Stimulated activated CD8-positive, alpha-beta memory T cell treated with anti-CD3 and anti-CD28 coated beads, Interleukin-7, amount 100 ng/mL, for 4 hours (primary cell): Measurements from ENCODE around the gene RND3.

Source experiments
- DNase-seq, 2 donors: peaks; one replicate each; pipeline ENCODE4 v3.0.0-alpha.2; 2020; ENCODE audit warnings: low read depth in 2 of 2

The RND3 gene, protein sequence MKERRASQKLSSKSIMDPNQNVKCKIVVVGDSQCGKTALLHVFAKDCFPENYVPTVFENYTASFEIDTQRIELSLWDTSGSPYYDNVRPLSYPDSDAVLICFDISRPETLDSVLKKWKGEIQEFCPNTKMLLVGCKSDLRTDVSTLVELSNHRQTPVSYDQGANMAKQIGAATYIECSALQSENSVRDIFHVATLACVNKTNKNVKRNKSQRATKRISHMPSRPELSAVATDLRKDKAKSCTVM

DNA sequence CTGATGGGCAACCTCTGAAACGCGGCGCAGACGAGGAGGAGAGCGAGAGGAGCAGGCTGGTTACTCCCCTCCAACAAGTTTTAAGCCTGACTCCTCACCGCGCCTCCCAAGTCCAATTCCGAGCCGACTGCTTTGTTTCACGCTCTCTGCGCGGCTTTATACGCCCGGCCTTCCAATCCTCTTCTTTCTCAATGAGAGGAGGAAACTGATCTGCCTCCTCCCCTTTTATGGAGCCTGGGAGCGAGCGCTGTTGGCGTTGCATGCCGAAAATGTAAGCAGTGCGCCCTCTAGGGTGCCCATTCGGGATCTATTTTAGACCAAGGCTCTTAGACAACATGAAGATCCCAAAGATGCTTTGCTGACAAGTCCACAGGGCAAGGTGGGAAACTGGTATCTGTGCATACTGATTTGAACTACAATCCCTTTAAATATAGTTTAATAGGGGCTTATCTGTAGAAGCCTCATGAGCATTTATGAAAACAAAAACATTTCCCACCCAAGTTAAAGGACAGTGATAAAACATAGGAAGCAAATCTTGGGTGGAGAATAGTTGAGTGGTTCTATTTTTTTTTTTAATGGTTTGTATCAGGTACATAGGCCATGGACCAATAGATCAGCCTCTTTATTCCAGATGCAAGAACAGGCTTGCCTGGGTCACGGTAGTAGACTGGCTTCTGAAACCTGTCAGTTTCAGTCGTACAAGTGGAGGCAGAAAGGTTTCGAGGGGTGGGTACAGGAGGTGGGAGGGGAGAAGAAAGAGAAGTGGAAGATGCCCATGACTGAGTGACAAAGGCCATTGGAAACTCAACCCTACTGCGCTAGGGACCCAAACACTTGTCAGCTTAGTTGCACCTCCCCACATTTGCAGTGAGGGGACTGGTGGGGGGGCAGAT lies at the start of gene RND3:
RND3 (minus strand) TSS at position 131 of the 893 bp plus-strand sequence. CDS start 250 bp downstream, outside the sequence.
- DNase-seq: no peak

GRCh38 chr2:150535176-150535575 lies 47.7 kb upstream of the RND3 start:
- no peak for DNase-seq

DNA sequence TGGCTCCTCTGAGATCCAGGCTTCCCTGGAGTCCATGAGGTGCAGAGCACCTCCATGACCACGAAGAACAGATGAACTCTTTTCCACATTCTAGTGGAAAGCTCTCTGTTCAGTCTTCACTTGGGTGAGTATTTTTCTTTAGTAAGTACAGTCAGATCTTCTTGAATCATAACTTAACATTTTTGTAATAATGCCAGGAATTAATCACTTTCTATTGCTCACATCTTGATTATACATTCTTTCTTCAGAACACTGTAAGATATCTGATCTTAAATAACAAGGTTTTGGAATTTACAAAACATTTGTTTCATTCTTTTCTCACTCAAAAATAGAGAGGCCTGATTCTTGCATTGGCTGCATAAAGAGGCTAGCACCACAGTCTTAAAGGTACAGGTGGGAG lies 45.4 kb upstream of the RND3 start:
- no peak for DNase-seq

GRCh38 chr2:150532020-150532419 lies 44.6 kb upstream of the RND3 start:
- no peak for DNase-seq

DNA sequence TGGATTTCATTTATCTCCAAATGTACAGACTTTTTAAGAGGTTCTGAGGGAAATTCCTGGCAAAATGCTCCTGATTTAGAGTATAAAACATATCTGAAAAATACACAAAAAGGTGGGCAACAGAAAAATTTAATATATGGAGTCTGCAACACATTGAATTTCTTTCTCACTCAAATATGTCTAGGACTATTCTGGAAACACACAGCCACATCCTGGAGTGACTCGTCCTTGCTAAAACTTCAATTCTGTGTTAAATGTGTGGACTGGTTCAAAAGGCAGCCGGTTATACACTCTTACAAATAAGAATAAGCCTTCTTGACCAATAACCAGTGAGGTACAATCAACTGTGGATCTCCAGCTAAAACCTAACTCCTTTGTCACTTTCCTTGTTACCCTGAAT lies 44.1 kb upstream of the RND3 start:
- DNase-seq: no peak

DNA sequence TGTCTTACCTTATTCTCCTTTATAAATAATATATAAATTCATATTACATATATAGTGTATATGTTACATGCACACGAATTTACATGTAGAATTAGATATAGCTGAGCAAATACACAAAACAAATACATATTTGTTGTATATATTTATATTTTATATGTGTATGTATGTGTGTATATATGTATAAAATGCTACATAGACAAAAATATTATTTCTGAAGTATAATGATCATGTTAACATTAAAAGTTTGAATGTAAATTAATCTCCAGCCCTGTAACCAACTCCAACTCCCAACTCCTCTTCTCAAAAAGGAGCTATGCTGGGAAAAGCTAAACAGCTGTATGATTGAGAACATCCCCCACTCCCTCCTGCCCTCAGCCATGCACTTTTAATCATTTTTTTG lies 42.7 kb upstream of the RND3 start:
- DNase-seq: no peak

DNA sequence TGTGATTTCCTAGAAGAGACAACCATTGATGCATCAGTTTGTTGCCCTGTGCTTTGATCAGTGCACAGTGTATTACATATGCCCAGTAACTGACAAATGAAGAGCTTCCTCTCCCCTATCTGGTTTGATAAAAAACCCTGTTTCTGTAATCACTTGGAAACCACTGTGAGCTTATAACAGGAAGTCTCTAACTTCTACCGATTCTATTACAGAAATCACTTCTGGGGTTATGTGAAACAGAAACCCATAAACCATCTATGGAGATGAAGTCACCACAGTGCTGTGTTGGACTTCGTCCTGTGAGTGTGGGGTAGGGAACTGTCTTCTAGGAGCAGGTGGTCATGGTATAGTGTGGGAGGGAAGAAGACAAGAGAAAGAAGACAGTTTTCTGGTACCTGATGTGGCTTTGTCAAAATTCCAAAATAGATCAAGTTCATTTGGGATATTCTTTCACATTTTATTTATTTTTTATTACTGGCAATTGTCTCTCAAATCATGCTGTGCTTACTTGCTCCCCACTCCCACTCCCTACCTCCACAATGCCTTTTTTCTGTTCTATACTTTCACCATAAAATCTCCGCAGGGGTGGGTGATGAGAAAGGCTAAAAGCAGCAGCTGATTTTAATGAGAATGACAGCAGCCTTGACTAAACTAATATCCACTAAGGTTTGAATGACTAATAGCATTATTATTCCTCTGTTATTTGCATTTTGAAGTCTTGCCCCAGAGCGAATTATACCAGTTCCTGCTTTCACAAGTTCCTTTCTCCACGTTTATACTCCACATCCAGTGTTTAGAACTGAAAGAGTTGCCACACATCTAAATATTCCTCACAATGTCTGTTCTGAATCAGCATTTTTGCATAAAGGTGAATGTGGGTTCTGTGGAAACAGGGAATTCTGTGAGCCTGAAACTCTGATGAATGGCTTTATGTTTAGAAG lies 41.7 kb upstream of the RND3 start:
- DNase-seq: no peak

DNA sequence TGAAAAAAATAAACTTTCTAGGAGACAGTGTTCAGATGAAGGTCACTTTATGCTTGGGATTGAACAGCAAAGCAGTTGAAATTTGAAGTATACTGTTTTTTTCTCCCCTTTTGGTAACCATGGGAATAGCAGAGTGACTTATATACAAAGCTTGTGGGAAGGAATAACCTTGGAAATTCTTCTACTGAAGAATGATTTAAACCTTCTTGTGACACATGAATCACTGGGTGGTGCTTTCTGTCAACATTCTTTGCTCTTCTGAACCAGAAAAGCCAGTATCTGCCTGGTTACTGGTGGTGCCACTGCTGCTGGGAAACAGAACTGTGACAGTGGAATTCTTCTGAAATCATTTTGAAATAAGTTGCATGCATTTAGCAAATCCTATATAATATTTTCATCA lies 39.4 kb upstream of the RND3 start:
- no peak for DNase-seq

DNA sequence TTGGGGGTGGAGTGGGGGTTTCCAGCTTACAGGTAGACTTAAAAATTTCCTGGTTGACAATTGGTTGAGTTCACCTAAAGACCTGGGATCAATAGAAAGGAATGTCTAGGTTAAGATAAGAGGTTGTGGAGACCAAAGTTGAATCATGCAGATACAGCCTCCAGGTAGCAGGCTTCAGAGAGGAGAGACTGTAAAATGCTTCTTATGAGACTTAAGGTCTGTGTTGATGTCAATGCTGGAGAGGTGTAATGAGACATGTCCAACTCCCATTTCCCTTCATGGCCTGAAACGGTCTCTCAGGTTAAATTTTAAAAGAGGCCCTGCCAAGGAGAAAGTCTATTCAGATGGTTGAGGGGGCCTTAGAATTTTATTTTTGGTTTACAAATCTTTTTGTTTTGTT lies 38.5 kb upstream of the RND3 start:
- DNase-seq: no peak

DNA sequence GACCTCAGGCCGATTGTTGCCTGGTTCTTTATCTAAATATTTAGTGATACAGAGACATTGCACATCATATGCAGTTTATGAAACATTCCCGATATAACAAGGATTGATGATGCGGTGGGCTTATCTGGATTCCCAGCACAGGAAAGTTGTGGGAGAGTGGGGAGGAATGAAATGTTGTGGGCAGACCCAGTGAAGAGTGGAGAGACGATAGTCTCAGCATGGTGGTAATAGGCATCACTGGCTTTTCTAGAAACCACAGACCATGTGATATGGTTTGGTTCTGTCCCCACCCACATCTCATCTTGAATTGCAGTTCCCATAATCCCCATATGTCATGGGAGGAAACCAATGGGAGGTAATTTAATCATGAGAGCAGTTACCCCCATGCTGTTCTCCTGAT lies 34.8 kb upstream of the RND3 start:
- DNase-seq: no peak

- DNase-seq: no peak
These were observed 33.6 kb upstream of the RND3 start for GRCh38 chr2:150520887-150521664.

- DNase-seq: no peak
These were observed 32.6 kb upstream of the RND3 start for GRCh38 chr2:150520033-150520432.

GRCh38 chr2:150517951-150518680 lies 30.6 kb upstream of the RND3 start:
- no peak for DNase-seq

GRCh38 chr2:150513647-150514046 lies 26.2 kb upstream of the RND3 start:
- DNase-seq: no peak

- DNase-seq: no peak
These were observed 21.1 kb upstream of the RND3 start for GRCh38 chr2:150508497-150509137.

GRCh38 chr2:150507071-150507470 lies 19.6 kb upstream of the RND3 start:
- no peak for DNase-seq

- no peak for DNase-seq
These were observed 17.7 kb upstream of the RND3 start for GRCh38 chr2:150505178-150505577.

GRCh38 chr2:150495993-150496627 lies 8.6 kb upstream of the RND3 start:
- no peak for DNase-seq

GRCh38 chr2:150495001-150495400 lies 7.5 kb upstream of the RND3 start:
- DNase-seq: no peak
